ENCODE results near the gene TUNAR. TPM values are rescaled to one million over a fixed set of nuclear protein-coding genes. Genes with fewer than 3 reads are reported as not detected.

Gene TUNAR
- total RNA-seq, 4 donors from 2014 or later, result not detected

DNA sequence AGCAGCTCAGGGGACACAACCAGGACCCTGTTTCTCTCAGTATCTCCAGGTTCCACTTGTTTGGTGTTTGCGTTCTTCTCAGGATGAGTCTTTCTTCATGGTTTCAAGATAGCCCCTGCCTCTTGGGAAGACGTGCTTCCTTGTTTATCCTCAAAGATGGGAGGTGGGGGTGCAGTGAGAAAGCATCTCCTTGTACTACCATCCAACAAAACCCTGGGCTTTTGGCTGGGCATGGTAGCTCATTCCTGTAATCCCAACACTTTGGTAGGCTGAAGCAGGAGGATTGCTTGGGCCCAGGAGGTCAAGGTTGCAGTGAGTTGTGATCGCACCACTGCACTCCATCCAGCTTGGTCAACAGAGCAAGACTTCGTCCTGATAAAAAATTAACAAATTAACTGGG lies 21.0 kb upstream of the TUNAR start:
- H3K36me3 ChIP-seq, result no peaks in the 10 kb centered on the region
- no peak overlapping the region for H3K27ac ChIP-seq
- H3K27me3 ChIP-seq, result no peaks in the 10 kb centered on the region
- H3K9me3 ChIP-seq, result peaks cover 0 to 6% (median 0%) of the 10 kb centered on the region in 4 donors
- DNase-seq (ENCODE audit: low spot score in 2 of 2), result no peak
- WGBS, 2 donors, result 87% methylated on average over 4 of the region's 4 CpGs
- H3K4me3 ChIP-seq, result no peak overlapping the region
- no peak for TF ChIP-seq EP300 (IDR thresholded peaks at IDR 0.05)
- TF ChIP-seq, protein P1, sequence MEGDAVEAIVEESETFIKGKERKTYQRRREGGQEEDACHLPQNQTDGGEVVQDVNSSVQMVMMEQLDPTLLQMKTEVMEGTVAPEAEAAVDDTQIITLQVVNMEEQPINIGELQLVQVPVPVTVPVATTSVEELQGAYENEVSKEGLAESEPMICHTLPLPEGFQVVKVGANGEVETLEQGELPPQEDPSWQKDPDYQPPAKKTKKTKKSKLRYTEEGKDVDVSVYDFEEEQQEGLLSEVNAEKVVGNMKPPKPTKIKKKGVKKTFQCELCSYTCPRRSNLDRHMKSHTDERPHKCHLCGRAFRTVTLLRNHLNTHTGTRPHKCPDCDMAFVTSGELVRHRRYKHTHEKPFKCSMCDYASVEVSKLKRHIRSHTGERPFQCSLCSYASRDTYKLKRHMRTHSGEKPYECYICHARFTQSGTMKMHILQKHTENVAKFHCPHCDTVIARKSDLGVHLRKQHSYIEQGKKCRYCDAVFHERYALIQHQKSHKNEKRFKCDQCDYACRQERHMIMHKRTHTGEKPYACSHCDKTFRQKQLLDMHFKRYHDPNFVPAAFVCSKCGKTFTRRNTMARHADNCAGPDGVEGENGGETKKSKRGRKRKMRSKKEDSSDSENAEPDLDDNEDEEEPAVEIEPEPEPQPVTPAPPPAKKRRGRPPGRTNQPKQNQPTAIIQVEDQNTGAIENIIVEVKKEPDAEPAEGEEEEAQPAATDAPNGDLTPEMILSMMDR (IDR thresholded peaks at IDR 0.05), result no peak
- no peak for TF ChIP-seq POLR2A (IDR thresholded peaks at IDR 0.05)
- H3K4me1 ChIP-seq, result no peaks in the 10 kb centered on the region

DNA sequence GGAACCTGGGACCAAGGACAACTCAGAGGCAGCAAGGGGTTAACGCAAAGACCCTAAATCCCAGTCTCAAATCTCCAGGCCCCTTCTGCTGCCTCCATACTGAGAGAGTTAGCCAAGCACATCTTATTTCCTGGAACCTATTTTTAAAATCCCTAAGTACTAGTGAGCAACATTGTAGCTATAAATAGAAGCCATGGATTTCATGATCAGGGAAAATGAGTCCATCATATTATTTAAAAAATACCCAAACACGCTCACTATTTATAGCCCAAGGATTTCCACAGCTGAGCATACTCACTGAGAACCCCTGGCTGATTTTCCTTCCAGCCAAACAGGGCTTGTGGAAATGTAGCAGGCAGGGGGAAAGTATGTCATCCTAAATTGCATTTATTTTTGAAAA lies 19.4 kb upstream of the TUNAR start:
- WGBS, 2 donors, result 57 to 73% methylated on average over 2 of the region's 2 CpGs
- Histone ChIP-seq H3K4me3 (no peak overlapping the region), H3K4me1 (no peaks in the 10 kb centered on the region), H3K27me3 (no peaks in the 10 kb centered on the region), H3K9me3 (no peaks in the 10 kb centered on the region), H3K27ac (no peak overlapping the region), H3K36me3 (no peaks in the 10 kb centered on the region)
- TF ChIP-seq EP300 (IDR thresholded peaks at IDR 0.05) (no peak), POLR2A (IDR thresholded peaks at IDR 0.05) (no peak)
- TF ChIP-seq, protein P1 (IDR thresholded peaks at IDR 0.05), result no peak
- no peak for DNase-seq (ENCODE audit: low spot score in 2 of 2)

DNA sequence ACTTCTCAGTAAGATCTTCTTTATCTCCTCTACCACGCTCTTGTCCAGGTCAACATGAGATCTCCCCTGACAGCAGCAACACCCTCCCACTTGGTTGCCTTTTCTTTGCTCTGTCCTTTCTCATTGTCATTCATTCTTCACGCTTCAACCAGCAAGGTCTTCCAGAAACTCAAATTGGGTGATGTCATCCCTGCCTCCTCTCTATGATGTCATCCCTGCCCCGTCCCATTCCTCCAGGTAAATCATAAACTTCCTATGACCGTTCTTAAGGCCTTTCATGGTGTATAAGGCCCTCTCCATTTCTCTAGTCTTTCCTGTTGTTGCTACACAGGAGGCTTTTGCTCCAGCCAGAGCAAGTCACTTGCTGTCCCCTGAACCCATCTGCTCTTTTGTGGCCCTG lies 17.7 kb upstream of the TUNAR start:
- TF ChIP-seq EP300 (IDR thresholded peaks at IDR 0.05), result no peak
- TF ChIP-seq POLR2A (IDR thresholded peaks at IDR 0.05), result no peak
- TF ChIP-seq, protein P1 (IDR thresholded peaks at IDR 0.05), result no peak
- H3K27ac ChIP-seq, result no peak overlapping the region
- H3K27me3 ChIP-seq, result no peaks in the 10 kb centered on the region
- H3K36me3 ChIP-seq, result no peaks in the 10 kb centered on the region
- DNase-seq (ENCODE audit: low spot score in 2 of 2), result no peak
- 76 to 81% methylated on average over 4 of the region's 4 CpGs for WGBS, 2 donors
- no peaks in the 10 kb centered on the region for H3K9me3 ChIP-seq
- H3K4me3 ChIP-seq, result no peak overlapping the region
- no peaks in the 10 kb centered on the region for H3K4me1 ChIP-seq

DNA sequence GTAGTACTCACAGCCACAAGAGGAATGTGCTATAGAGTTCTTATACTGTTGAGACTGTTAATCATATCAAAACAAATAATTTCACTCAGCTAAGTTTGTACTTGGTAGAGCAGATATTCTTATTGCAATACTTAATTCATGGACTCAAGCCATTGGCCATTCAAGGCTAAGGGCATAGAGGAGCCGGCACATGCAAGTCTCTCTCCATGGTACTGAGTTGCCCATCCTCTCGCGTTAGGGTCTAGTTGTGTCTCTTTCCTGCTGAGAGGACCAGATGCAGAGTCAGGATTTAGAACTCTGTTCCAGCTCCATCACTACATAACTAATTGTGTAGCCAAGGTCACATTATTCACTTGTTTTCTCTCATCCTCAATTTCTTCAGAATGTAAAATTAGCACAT lies 14.4 kb upstream of the TUNAR start:
- H3K27me3 ChIP-seq, result no peaks in the 10 kb centered on the region
- WGBS, 2 donors, result 0 to 2% methylated on average over 3 of the region's 3 CpGs
- TF ChIP-seq POLR2A (IDR thresholded peaks at IDR 0.05) (no peak), EP300 (IDR thresholded peaks at IDR 0.05) (no peak)
- TF ChIP-seq, protein P1 (IDR thresholded peaks at IDR 0.05), result no peak
- H3K27ac ChIP-seq, result no peak overlapping the region
- no peak for DNase-seq (ENCODE audit: low spot score in 2 of 2)
- no peaks in the 10 kb centered on the region for H3K36me3 ChIP-seq
- H3K4me1 ChIP-seq, result no peaks in the 10 kb centered on the region
- H3K9me3 ChIP-seq, result peaks cover 0 to 8% (median 0%) of the 10 kb centered on the region in 4 donors
- H3K4me3 ChIP-seq, result no peak overlapping the region

DNA sequence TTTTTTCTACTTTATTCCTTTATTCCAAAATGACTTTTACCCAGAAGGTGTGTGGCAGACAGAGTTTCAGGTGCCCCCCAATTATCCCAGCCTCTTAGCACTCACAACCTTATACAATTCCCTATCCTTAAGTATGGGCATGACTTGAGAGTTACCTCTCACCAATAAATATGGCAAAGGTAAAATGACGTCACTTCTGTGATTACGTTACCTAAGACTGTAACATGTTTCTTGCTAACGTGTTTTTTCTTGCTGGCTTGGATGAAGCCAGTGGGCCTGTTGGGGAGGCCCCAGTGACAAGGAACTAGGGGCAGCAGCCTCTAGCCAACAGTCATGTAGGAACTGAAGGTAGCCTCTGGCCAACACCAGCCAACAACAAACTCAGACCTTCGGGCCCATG lies 13.3 kb upstream of the TUNAR start:
- Histone ChIP-seq H3K27me3 (no peaks in the 10 kb centered on the region), H3K4me3 (no peak overlapping the region), H3K27ac (no peak overlapping the region), H3K9me3 (peaks cover 0 to 8% (median 0%) of the 10 kb centered on the region in 4 donors), H3K4me1 (no peaks in the 10 kb centered on the region), H3K36me3 (no peaks in the 10 kb centered on the region)
- 78 to 90% methylated on average over 4 of the region's 4 CpGs for WGBS, 2 donors
- no peak for DNase-seq (ENCODE audit: low spot score in 2 of 2)
- TF ChIP-seq POLR2A (IDR thresholded peaks at IDR 0.05), result no peak
- TF ChIP-seq, protein P1 (IDR thresholded peaks at IDR 0.05), result no peak
- TF ChIP-seq EP300 (IDR thresholded peaks at IDR 0.05), result no peak

All from tibial nerve (tissue), 4 donors.